DMS153 (cell line): Measurements from ENCODE around the gene RPL39.
"Not testable (repeated sequence)": the region's sequence is repeated elsewhere in the genome, so short reads cannot be mapped to it uniquely, and the experiment has no call there.

Experiments used
- DNase-seq: peaks from one replicate; lab custom pipeline; 2025; lab: John Stamatoyannopoulos, UW

The RPL39 gene

DNA sequence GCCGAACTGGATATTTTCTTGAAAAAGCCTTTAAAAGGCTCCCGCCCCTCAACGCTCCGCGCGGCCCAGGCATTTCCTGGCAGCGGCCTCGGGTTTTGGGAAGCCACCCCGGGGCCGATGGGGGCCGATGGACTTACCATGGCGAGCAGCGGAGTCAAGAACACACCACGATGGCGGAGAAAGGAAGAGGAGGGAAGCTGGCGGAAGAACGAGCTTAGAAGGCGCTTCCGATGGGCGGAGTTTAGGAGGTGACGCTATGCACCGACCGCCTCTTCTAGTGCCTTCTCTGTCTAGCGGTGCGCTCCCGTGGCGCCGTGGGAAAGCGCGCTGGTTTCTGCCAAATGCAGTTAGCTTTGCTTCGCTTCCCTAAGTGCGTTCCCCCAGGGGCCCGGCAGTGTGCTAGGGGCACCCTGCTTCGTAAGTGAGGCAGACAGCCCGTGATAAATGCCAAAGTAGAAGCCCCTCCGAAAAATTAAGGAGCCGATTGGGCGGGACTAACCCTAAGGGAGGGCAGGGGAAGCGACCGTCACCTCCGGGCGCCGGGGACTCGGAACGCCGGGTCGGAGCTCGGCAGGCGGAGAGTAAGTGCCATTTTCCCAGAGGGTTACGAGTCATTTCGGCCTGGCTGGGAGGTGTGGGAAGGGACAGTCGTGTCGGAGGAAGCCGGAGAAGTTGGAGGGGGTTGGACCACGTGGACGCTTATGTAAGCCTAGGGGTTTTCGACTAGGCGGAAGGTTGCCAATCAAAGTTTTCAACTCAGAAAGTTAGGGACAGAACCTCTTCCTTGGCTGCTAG lies at the start of gene RPL39:
TSS of gene RPL39 (minus strand) at position 194 of the 795 bp plus-strand sequence. CDS start at position 140, 54 bp downstream.
- DNase-seq: peak; percentile 91

DNA sequence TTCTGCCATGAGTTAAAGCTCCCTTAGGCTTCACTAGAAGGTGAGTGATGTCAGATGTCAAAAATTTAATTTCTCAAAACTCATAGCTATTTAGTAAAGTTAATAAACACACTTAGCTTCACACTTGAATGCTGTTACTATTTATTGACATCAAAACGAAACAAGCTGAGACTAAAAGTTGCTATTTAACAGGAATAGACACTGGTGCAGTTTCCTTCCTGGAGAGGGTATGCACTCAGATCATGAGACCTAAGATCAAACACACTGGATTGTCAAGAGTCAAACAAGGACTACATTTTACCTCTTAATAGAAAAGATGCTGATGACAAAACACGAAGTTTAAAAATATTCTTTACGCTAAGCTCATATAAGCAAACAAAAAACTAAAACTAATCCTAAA lies 42.5 kb upstream of the RPL39 start:
- DNase-seq: no peak

DNA sequence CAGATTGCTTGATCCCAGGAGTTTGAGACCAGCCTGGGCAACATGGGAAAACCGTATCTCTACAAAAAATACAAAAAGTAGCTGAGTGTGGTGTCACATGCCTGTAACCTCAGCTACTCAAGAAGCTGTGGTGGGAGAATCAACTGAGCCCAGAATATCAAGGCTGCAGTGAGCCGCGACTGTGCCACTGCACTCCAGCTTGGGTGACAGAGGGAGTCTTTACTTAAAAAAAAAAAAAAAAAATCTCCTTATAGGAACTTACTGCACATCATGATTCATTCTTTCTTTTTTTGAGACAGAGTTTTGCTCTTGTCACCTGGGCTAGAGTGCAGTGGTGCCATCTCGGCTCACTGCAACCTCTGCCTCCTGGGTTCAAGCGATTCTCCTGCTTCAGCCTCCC lies 37.0 kb upstream of the RPL39 start:
- DNase-seq: no peak

DNA sequence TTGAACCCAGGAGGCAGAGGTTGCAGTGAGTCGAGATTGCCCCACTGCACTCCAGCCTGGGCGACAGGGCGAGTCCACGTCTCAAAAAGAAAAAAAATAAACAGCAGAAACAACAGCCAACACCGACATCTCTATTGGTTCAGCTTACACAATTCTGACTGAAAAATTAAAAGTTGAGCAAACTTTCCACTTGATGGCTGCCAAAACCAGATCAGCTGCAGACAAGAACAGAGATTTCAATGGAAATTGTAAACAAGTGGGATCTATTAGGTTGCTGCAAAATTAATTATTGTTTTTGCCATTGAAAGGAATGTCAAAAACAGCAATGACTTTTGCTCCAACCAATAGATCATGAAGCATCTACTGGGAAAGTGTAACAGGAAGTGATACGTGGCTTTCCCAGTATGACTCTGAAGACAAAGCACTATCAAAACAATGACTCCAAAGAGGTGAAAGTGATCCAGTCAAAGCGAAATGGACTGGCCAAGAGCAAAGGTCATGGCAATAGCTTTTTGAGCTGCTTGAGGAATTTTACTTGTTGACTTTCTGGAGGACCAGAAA lies 35.0 kb upstream of the RPL39 start:
- DNase-seq: no peak

- DNase-seq: not testable (repeated sequence)
These were observed 32.8 kb upstream of the RPL39 start for GRCh38 chrX:119824221-119824620.

DNA sequence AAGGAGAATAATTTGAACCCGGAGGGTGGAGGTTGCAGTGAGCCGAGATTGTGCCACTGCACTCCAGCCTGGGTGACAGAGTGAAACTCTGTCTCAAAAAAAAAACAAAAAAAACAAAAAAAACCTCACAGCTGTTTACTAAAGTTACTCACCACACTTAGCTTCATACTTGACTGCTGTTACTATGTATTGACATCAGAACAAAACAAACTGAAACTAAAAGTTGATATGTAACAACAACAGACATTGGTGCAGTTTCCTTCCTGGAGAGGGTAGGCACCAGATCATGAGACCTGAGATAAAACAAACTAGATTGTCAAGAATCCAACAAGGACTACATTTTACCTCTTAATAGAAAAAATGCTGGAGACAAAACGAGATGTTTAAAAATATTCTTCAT lies 30.3 kb upstream of the RPL39 start:
- not testable (repeated sequence) for DNase-seq

DNA sequence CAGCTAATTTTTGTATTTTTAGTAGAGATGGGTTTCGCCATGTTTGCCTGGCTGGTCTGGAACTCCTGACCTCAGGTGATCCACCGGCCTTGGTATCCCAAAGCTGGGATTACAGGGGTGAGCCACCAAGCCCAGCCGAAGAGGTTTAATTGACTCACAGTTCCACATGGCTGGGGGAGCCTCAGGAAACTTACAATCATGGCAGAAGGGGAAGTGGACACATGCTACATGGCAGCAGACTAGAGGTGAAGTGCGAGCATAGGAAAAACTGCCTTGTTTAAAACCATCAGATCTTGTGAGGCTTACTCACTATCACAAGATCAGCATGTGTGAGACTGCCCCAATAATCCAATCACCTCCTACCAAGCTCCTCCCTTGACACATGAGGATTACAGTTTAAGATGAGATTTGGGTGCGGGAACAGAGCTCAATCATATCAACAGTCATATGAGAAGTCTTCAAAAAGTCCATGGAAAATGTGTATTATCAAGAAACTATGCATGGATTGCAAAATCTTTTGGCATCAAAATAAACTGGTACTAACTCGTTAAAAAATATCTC lies 25.8 kb upstream of the RPL39 start:
- DNase-seq: no peak

DNA sequence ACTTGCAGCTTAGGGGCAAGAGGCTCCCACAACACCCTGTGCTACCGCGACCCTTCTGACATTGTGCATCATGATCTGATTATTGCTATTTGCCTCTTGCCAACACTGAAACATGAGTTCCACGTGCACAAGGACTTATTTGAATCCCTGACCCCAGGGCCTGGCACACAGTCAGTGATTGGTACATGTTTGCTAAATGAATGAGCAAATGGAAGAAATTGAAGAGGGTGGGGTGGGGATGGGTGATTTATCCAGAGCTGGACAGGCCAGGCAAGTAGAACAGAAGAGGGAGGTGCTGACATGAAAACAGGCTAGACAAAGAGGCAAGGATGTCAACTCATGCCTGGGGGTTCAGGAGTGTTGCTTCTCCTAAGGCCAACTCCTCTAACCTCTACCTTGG lies 24.9 kb upstream of the RPL39 start:
- DNase-seq: no peak

DNA sequence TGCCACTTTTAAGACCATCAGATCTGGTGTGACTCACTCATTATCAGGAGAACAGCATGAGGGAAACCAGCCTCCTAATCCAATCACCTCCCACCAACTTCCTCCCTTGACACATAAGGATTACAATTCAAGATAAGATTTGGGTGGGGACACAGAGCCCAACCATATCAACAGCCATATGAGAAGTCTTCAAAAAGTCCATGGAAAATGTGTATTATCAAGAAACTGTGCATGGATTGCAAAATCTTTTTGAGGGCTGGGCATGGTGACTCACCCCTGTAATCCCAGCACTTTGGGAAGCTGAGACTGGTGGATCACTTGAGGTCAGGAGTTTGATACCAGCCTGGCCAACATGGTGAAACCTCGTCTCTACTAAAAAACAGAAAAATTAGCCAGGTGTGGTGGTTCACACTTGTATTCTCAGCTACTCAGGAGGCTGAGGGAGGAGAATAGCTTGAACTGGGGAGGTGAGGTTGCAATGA lies 17.8 kb upstream of the RPL39 start:
- no peak for DNase-seq

GRCh38 chrX:119808461-119808860 lies 17.0 kb upstream of the RPL39 start:
- not testable (repeated sequence) for DNase-seq

DNA sequence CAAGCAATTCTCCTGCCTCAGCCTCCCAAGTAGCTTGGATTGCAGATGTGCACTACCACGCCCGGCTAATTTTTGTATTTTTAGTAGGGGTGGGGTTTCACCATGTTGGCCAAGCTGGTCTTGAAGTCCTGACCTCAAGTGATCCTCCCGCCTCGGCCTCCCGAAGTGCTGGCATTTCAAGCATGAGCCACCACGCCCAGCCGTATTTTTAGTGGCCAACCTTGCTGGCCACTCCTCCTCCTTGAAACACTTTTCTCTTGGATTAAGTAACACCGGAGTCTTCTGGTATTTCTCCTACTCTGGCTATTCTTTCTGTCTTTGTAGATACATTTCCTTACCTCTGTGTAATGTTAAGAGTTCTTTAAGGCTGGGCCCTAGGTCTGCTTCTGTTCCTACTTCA lies 11.1 kb upstream of the RPL39 start:
- DNase-seq: no peak

DNA sequence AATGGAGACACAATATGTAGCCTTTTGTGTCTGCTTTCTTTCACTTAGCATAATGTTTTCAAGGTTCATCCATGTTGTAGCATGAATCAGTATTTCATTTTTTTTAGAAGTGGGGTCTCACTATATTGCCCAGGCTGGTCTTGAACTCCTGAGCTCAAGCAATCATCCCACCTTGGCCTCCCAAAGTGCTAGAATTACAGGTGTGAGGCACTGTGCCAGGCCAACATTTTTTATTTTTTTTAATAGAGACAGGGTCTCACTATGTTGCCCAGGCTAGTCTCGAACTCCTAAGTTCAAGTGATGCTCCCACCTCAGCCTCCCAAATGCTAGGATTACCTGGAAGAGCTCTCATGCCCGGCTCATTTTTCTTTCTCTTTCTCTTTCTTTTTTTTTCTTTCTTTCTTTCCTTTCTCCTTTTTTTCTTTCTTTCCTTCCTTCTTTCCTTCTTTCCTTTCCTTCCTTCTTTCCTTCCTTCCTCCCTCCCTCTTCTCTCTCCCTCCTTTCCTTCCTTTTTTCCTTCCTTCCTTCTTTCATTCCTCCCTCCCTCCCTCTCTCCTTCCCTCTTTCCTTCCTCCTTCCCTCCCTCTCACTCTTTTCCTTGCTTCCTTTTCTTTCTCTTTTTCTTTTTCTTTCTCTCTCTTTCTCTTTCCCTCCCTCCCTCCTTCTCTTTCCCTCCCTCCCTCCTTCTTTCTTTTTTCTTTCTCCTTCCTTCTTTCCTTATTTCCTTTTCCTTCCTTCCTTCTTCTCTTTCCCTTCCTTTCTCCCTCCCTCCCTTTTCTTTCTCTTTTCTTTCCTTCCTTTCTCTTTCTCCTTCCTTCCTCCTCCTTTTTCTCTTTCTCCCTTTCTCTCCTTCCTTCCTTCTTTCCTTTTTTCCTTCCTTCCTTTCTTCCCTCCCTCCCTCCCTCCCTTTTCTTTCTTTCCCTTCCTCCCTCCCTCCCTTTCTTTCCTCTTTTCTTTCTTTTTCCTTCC lies 10.1 kb upstream of the RPL39 start:
- DNase-seq: no peak

DNA sequence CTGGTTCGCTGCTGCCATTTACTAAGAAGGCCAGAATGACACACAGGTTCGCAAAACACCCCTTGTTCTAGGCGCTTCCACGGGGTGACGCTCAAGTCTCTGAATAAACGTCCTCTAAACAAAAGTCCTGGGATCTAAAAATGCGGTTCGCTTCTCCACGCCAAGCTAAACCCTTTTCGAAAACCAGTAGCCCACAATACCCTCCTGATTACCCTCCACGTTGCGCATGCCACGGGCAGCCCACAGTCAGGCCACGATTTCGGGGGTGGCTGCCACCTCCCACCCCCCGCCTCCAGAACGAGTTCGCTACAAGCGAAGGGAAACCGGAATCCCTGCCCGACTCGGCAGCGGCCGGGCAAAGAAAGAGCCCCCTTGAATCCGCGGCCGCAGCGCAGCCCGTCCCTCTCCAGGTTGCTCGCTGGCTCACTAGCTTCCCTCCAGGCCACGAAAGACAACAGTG lies 423 bp downstream of the RPL39 start:
- peak; percentile 7 for DNase-seq

DNA sequence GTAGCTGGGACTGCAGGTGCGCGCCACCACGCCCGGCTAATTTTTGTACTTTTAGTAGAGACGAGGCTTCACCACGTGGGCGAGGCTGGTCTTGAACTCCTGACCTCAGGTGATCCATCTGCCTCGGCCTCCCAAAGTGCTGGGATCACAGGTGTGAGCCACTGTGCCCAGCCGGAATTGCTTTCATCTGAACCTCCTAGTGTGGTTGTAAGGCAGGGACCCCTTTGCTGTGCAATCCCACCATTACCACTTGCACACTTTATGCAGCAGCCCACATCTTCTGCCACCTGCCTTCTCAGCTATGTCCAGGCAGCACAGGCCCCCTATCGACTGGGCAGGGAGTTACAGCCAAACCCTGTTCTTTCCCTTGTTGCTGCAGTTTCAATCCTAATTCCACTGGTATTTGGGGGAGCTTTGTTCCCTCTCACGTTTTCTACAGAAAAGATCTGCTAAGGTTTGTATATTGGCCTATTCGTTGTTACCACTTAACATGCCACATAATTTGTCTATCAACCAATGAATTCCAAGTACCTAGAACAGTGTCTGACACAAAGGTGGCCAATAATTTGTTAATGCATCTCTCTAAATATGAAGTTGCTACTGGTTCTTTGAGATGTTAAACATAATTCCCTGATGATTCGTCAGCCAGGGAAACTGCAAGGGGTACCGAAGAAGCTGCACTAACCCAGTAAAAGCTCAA lies 6.5 kb downstream of the RPL39 start:
- no peak for DNase-seq

GRCh38 chrX:119783026-119783425 lies 8.4 kb downstream of the RPL39 start:
- no peak for DNase-seq

GRCh38 chrX:119778829-119779228 lies 12.6 kb downstream of the RPL39 start:
- no peak for DNase-seq

- DNase-seq: no peak
These were observed 15.8 kb downstream of the RPL39 start for GRCh38 chrX:119775517-119776238.

GRCh38 chrX:119769388-119769787 lies 22.0 kb downstream of the RPL39 start:
- DNase-seq: not testable (repeated sequence)

- DNase-seq: not testable (repeated sequence)
These were observed 23.0 kb downstream of the RPL39 start for GRCh38 chrX:119768436-119768835.

GRCh38 chrX:119763836-119764387 lies 27.5 kb downstream of the RPL39 start:
- DNase-seq: no peak
